Uterus (tissue), 2 donors: ENCODE results near the gene MBD1.

Experiments
- POLR2A ChIP-seq, 2 donors: fragments of 450-650 bp; IDR thresholded peaks; one replicate each; pipeline ENCODE4 v1.6.1; 2016; ENCODE audit warnings: antibody characterized with exemption in 2 of 2, mild to moderate bottlenecking in 1 of 2, moderate library complexity in 1 of 2
- TF ChIP-seq, protein P1 (sequence below), 4 experiments: fragments of 200-600 bp in 2 of 4; fragments of 450-650 bp in 2 of 4; sonication (generic) in 2 of 4; IDR thresholded peaks; one replicate each; pipeline ENCODE4 v1.5.1; 2016 to 2019; ENCODE audit warnings: antibody characterized with exemption in 4 of 4, mild to moderate bottlenecking in 2 of 4, moderate library complexity in 1 of 4

DNA sequence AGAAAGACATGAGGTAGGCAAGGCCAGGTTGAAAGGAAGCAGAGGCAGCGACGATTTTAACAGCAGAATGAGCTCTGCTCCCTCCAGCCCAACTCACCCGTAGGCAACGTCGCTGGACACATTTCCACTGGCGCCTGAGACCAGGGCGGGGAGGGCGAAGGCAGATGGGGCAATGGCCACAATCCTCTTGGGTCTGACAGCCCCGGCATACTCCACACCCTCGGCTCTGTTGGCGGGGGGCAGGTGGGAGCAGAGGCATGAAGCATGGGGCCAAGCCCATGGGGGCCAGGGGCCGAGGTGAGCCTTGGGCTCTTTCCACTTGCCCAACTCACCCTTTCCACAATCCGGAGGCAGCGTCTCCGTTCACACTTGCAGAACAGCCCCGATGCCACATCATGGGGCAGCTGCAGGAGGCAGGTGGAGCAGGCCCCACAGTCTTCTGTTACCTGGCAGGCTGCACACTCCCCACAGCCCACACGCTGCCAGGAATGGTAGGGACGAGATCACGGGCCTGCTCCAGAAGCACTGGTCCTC, 5.8 kb downstream of the MBD1 start:
- TF ChIP-seq, protein P1, sequence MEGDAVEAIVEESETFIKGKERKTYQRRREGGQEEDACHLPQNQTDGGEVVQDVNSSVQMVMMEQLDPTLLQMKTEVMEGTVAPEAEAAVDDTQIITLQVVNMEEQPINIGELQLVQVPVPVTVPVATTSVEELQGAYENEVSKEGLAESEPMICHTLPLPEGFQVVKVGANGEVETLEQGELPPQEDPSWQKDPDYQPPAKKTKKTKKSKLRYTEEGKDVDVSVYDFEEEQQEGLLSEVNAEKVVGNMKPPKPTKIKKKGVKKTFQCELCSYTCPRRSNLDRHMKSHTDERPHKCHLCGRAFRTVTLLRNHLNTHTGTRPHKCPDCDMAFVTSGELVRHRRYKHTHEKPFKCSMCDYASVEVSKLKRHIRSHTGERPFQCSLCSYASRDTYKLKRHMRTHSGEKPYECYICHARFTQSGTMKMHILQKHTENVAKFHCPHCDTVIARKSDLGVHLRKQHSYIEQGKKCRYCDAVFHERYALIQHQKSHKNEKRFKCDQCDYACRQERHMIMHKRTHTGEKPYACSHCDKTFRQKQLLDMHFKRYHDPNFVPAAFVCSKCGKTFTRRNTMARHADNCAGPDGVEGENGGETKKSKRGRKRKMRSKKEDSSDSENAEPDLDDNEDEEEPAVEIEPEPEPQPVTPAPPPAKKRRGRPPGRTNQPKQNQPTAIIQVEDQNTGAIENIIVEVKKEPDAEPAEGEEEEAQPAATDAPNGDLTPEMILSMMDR (IDR thresholded peaks at IDR 0.05), result no peak
- TF ChIP-seq POLR2A (IDR thresholded peaks at IDR 0.05), result no peak
